Measurements from ENCODE around the gene C5orf15. TPM values are rescaled to one million over a fixed set of nuclear protein-coding genes. Genes with fewer than 3 reads are reported as not detected.

C5orf15 gene
- total and polyA plus RNA-seq, 9 of the 15 experiments (the other 6 are each of a cell fraction or from before 2014, with no cell fraction given) = 23.3 to 50.7 (median 35.5) TPM

DNA sequence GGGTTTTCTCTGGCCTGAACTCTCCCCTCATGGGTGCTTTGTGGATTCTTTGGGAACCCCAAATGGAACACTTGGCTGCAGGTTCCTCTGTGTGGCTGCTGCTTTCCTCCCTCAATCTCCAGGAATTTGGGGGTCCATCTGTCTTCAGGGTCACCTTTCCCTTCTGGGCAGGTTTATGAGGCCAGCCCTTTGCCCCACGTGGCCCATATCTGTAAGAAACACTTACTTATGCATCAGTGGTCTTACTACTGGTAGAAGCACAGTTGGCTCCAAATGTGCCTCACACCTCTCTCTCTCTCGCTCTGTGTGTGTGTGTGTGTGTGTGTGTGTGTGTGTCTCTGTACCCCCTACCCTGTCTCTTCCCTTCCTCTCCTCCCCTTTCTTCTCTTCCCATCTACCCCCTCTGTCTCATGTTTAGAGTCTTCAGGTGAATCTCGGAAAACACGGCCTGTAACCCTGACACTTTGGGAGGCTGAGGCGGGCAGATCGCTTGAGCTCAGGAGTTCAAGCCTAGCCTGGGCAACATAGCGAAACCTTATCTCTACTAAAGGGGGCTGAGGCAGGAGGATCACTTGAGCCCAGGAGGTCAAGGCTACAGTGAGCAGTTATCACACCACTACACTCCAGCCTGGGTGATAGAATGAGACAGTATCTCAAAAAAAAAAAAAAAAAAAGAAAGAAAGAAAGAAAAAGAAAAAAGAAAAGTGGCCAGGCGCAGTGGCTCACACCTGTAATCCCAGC is 26.8 kb downstream of the C5orf15 start (continued):
- TF ChIP-seq, protein P1, sequence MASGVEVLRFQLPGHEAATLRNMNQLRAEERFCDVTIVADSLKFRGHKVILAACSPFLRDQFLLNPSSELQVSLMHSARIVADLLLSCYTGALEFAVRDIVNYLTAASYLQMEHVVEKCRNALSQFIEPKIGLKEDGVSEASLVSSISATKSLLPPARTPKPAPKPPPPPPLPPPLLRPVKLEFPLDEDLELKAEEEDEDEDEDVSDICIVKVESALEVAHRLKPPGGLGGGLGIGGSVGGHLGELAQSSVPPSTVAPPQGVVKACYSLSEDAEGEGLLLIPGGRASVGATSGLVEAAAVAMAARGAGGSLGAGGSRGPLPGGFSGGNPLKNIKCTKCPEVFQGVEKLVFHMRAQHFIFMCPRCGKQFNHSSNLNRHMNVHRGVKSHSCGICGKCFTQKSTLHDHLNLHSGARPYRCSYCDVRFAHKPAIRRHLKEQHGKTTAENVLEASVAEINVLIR (CRISPR knock-in tag; IDR thresholded peaks at IDR 0.05) = no peak
- TF ChIP-seq IRF1 (CRISPR knock-in tag; IDR thresholded peaks at IDR 0.05; ENCODE audit: borderline replicate concordance) = no peak
- TF ChIP-seq, protein P2, sequence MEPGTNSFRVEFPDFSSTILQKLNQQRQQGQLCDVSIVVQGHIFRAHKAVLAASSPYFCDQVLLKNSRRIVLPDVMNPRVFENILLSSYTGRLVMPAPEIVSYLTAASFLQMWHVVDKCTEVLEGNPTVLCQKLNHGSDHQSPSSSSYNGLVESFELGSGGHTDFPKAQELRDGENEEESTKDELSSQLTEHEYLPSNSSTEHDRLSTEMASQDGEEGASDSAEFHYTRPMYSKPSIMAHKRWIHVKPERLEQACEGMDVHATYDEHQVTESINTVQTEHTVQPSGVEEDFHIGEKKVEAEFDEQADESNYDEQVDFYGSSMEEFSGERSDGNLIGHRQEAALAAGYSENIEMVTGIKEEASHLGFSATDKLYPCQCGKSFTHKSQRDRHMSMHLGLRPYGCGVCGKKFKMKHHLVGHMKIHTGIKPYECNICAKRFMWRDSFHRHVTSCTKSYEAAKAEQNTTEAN (CRISPR knock-in tag; IDR thresholded peaks at IDR 0.05) = no peak
- TF ChIP-seq, protein P3, sequence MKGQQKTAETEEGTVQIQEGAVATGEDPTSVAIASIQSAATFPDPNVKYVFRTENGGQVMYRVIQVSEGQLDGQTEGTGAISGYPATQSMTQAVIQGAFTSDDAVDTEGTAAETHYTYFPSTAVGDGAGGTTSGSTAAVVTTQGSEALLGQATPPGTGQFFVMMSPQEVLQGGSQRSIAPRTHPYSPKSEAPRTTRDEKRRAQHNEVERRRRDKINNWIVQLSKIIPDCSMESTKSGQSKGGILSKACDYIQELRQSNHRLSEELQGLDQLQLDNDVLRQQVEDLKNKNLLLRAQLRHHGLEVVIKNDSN (CRISPR knock-in tag; IDR thresholded peaks at IDR 0.05) = peak; percentile 75
- TF ChIP-seq PTRF (tag; IDR thresholded peaks at IDR 0.05) = no peak
- no peak for TF ChIP-seq ZNF354B (CRISPR knock-in tag; IDR thresholded peaks at IDR 0.05)
- no peak for TF ChIP-seq TRIM28 (IDR thresholded peaks at IDR 0.05)
- TF ChIP-seq, protein P4, sequence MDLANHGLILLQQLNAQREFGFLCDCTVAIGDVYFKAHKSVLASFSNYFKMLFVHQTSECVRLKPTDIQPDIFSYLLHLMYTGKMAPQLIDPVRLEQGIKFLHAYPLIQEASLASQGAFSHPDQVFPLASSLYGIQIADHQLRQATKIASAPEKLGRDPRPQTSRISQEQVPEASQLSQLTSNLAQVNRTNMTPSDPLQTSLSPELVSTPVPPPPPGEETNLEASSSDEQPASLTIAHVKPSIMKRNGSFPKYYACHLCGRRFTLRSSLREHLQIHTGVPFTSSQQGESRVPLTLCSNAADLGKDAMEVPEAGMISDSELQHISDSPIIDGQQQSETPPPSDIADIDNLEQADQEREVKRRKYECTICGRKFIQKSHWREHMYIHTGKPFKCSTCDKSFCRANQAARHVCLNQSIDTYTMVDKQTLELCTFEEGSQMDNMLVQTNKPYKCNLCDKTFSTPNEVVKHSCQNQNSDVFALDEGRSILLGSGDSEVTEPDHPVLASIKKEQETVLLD (IDR thresholded peaks at IDR 0.05) = no peak
- no peak for TF ChIP-seq RBM22 (IDR thresholded peaks at IDR 0.05; ENCODE audit: low read depth, low read length, poor library complexity, severe bottlenecking)
- TF ChIP-seq, protein P5, sequence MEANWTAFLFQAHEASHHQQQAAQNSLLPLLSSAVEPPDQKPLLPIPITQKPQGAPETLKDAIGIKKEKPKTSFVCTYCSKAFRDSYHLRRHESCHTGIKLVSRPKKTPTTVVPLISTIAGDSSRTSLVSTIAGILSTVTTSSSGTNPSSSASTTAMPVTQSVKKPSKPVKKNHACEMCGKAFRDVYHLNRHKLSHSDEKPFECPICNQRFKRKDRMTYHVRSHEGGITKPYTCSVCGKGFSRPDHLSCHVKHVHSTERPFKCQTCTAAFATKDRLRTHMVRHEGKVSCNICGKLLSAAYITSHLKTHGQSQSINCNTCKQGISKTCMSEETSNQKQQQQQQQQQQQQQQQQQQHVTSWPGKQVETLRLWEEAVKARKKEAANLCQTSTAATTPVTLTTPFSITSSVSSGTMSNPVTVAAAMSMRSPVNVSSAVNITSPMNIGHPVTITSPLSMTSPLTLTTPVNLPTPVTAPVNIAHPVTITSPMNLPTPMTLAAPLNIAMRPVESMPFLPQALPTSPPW (CRISPR knock-in tag; IDR thresholded peaks at IDR 0.05) = no peak
- TF ChIP-seq MIER1 (IDR thresholded peaks at IDR 0.05; ENCODE audit: low read depth) = no peak
- TF ChIP-seq, protein P6, sequence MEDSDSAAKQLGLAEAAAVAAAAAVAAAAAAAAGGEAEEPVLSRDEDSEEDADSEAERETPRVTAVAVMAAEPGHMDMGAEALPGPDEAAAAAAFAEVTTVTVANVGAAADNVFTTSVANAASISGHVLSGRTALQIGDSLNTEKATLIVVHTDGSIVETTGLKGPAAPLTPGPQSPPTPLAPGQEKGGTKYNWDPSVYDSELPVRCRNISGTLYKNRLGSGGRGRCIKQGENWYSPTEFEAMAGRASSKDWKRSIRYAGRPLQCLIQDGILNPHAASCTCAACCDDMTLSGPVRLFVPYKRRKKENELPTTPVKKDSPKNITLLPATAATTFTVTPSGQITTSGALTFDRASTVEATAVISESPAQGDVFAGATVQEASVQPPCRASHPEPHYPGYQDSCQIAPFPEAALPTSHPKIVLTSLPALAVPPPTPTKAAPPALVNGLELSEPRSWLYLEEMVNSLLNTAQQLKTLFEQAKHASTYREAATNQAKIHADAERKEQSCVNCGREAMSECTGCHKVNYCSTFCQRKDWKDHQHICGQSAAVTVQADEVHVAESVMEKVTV (CRISPR knock-in tag; IDR thresholded peaks at IDR 0.05) = no peak
- no peak for TF ChIP-seq NCOA6 (IDR thresholded peaks at IDR 0.05)
- TF ChIP-seq DPF2 (IDR thresholded peaks at IDR 0.05) = peak; percentile 72
- no peak for TF ChIP-seq PHB (CRISPR knock-in tag; IDR thresholded peaks at IDR 0.05)
- 0 out of 2 replicates have a peak, but pooled peaks have one; percentile 42 for TF ChIP-seq GATAD2A (IDR thresholded peaks at IDR 0.05)
- no peak for TF ChIP-seq ETS1 (conservative IDR thresholded peaks at IDR 0.05; ENCODE audit: control insufficient read depth, low read depth, low read length)
- no peak for TF ChIP-seq HDAC6 (IDR thresholded peaks at IDR 0.05; ENCODE audit: low read depth, low read length)
- peak; percentile 84 for TF ChIP-seq CBFA2T3 (IDR thresholded peaks at IDR 0.05)

All from K562 (cell line).